ENCODE data around the gene GRN.

GRN gene

GRCh38 chr17:44311562-44312181 lies 33.4 kb upstream of the GRN start:
- TF ChIP-seq TAF1 (IDR thresholded peaks at IDR 0.05; ENCODE audit: borderline replicate concordance, insufficient read depth, low read length): no peak
- TF ChIP-seq REST (IDR thresholded peaks at IDR 0.05; ENCODE audit: insufficient read depth in 1 of 2, low read depth in 2 of 2, low read length in 2 of 2): no peak
- TF ChIP-seq POLR2AphosphoS5 (IDR thresholded peaks at IDR 0.05; ENCODE audit: low read depth, low read length): no peak
- no peak for TF ChIP-seq FOXP2 (optimal IDR thresholded peaks at IDR 0.05; ENCODE audit: borderline replicate concordance, extremely low read depth, extremely low read length, insufficient read depth)
- no peak for TF ChIP-seq SIN3A (IDR thresholded peaks at IDR 0.05; ENCODE audit: borderline replicate concordance, insufficient read depth, low read length)

GRCh38 chr17:44312396-44313104 lies 32.6 kb upstream of the GRN start:
- TF ChIP-seq REST (IDR thresholded peaks at IDR 0.05; ENCODE audit: insufficient read depth in 1 of 2, low read depth in 2 of 2, low read length in 2 of 2) (no peak), TAF1 (IDR thresholded peaks at IDR 0.05; ENCODE audit: borderline replicate concordance, insufficient read depth, low read length) (no peak), FOXP2 (optimal IDR thresholded peaks at IDR 0.05; ENCODE audit: borderline replicate concordance, extremely low read depth, extremely low read length, insufficient read depth) (no peak), SIN3A (IDR thresholded peaks at IDR 0.05; ENCODE audit: borderline replicate concordance, insufficient read depth, low read length) (no peak), POLR2AphosphoS5 (IDR thresholded peaks at IDR 0.05; ENCODE audit: low read depth, low read length) (no peak)

- no peak for TF ChIP-seq SIN3A (IDR thresholded peaks at IDR 0.05; ENCODE audit: borderline replicate concordance, insufficient read depth, low read length)
- no peak for TF ChIP-seq TAF1 (IDR thresholded peaks at IDR 0.05; ENCODE audit: borderline replicate concordance, insufficient read depth, low read length)
- TF ChIP-seq FOXP2 (optimal IDR thresholded peaks at IDR 0.05; ENCODE audit: borderline replicate concordance, extremely low read depth, extremely low read length, insufficient read depth): no peak
- no peak for TF ChIP-seq POLR2AphosphoS5 (IDR thresholded peaks at IDR 0.05; ENCODE audit: low read depth, low read length)
- no peak for TF ChIP-seq REST (IDR thresholded peaks at IDR 0.05; ENCODE audit: insufficient read depth in 1 of 2, low read depth in 2 of 2, low read length in 2 of 2)
Measured at GRCh38 chr17:44314031-44314430, 31.1 kb upstream of the GRN start.

- TF ChIP-seq TAF1 (IDR thresholded peaks at IDR 0.05; ENCODE audit: borderline replicate concordance, insufficient read depth, low read length) (no peak), REST (IDR thresholded peaks at IDR 0.05; ENCODE audit: insufficient read depth in 1 of 2, low read depth in 2 of 2, low read length in 2 of 2) (no peak), POLR2AphosphoS5 (IDR thresholded peaks at IDR 0.05; ENCODE audit: low read depth, low read length) (no peak), SIN3A (IDR thresholded peaks at IDR 0.05; ENCODE audit: borderline replicate concordance, insufficient read depth, low read length) (no peak), FOXP2 (optimal IDR thresholded peaks at IDR 0.05; ENCODE audit: borderline replicate concordance, extremely low read depth, extremely low read length, insufficient read depth) (no peak)
Measured at GRCh38 chr17:44314524-44314868, 30.6 kb upstream of the GRN start.

Measured in PFSK-1 (cell line).